ENCODE data around the gene ADAMTSL2.

- TF ChIP-seq RAD21 (IDR thresholded peaks at IDR 0.05; ENCODE audit: low read depth) (no peak), FOXM1 (IDR thresholded peaks at IDR 0.05; ENCODE audit: borderline replicate concordance, low read depth) (no peak), REST (IDR thresholded peaks at IDR 0.05; ENCODE audit: low read depth) (no peak), YY1 (IDR thresholded peaks at IDR 0.05; ENCODE audit: low read depth) (no peak), TAF1 (IDR thresholded peaks at IDR 0.05; ENCODE audit: low read depth) (no peak), MAX (IDR thresholded peaks at IDR 0.05) (no peak), ZBTB7A (IDR thresholded peaks at IDR 0.05; ENCODE audit: low read depth) (no peak)
Measured at GRCh38 chr9:133571391-133571890, 36.9 kb downstream of the ADAMTSL2 start.
